SIG-M5 treated with dmso at 0.1 percent for 504 hours (cell line): ENCODE measurements around the gene RPL3.

Source experiments
- DNase-seq: peaks from one replicate; lab custom pipeline; 2025; ENCODE audit not compliant: unreplicated experiment; lab: John Stamatoyannopoulos, UW

The RPL3 gene

GRCh38 chr22:39301108-39301507, 18.3 kb downstream of the RPL3 start:
- DNase-seq = no peak

DNA sequence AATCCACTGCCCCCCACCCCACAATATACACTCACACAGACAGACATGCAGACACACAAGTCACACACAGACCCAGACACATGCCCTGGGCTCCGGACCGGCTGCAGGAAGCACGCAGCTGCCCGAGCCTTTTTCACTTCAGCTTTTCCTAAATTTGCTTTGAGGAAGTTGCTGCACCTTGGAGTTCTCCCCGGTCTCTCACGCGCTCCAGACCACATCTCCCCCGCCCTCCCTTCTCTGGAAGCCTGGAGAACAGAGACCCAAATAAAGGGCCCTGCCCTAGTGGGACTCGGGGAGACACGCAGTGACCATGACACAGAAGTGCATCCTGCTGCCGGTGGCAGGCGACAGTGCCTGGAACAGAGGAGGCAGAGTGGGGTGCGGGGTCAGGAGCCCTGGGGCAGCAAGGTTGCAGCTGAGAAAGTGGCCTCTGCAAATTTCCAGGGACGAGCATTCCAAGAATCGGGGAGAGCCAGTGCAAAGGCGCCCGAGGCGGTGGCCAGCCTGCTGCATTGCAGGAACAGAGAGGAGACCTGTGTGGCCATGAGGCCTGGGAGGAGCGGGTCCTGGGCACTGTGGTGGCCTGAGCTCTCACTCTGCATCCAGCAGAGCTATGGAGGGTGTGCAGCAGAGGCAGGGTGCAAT, 19.1 kb downstream of the RPL3 start:
- DNase-seq = peak; percentile 60

DNA sequence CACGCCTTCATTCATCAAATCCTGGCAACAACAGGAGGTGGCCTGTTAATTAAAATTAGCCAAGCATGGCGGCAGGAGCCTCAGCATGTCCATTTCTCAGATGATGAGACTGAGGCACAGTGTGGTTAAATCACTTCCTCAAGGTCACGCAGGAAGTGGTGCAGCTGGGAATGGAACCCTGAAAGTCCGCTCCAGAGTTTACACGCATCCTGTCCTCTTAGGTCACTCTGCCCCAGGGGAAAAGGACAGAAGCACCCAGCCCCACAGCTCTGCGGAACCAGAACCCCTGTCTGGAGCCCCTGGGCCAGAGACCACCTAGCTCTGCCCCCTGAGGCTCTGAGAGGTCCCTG, 19.6 kb downstream of the RPL3 start:
- DNase-seq = no peak

GRCh38 chr22:39298241-39298987, 21.0 kb downstream of the RPL3 start:
- no peak for DNase-seq

DNA sequence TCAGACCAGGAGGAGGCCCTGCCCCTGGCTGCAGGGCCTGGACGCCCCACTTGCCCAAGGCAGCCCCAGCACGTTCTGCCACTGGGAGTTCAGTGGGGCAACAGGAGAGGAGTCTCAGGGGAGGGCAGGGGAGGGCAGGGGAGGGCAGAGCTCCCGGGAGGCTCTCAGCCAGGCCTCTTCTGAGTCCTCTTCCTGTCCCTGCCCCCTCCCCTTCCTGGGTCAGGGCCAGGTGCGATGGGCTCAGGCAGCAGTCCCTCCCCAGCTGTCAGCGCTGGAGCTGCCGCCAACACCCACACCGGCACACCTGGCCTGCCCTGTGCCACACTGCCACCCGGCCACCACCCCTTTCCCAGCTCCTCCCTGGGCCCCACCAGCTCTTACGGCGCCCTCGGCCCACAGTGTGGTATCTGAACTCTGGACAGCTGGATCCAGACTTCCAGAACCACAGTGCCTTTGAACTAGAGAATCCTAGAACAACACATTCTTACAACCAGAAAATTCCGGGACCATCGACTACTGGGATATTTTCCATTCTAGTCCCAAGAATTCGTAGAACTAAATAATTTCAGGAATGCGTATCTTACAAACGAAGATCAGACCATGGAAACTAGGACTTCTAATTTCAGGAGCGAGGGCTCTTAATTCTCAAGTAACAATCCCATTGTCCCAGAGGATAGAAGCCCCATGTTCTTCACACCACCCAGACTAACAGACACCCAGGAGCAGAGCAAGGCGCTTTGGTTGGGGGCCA, 21.8 kb downstream of the RPL3 start:
- DNase-seq = no peak

GRCh38 chr22:39296981-39297489, 22.4 kb downstream of the RPL3 start:
- no peak for DNase-seq

DNA sequence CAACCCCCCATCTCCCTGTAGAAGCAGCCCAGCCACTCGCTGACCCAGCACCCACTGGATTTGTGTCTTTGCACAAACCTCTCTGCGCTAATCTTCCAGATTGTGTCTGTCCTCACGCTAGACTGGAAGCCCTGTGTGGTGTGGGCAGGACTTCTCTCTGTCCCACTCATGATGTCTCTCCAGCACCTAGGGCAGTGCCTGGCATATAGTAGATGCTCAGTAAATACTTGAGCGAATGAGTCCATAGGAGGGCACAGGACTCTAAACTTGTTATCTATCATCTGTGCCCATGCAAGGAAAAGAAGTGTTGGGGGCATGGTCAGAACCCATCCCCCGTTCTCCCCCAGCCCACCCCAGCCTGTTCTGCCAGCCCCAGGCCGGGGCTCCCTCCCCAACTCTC, 22.9 kb downstream of the RPL3 start:
- no peak for DNase-seq

DNA sequence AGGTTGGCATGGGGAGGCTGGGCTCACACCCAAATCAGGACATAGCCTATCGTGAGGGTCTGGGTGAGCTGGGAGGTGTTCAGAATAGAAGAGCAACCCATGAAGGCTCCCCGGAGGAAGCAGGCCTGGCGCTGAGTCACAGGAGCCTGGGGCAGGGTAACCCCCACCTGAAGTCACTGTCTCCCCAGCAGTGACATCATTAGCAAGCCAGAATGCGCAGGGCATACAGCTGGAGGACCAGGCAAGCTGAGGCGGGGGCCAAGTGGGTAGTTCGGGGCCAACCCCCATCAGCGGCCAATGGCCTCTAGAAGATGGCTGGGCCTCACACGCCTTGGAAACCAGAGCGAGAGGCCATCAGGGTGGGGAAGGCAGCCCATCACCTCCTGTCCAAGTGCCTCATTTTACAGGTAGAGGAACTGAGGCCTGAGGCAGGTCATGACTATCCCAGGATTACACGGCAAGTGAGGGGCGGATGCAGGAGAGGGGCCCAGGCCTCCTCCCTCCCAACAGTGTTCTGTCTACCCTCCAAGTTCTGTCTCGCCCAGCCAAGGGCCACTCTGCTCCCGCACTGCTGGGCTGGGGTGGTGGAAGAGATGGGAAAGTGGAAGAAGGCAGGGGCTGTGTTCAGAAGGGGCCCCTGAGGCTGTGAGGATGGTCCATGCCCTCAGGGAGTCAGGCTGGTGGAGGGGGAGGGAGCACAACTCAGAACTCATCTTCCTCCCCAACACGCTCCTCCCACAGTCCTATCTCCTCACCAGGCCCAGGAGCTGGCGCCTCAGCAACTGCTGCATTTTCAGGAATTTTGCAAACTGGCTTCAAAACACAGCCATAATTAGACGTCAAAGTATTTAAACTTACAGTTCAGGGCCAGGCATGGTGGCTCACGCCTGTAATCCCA, 24.6 kb downstream of the RPL3 start:
- DNase-seq = no peak

DNA sequence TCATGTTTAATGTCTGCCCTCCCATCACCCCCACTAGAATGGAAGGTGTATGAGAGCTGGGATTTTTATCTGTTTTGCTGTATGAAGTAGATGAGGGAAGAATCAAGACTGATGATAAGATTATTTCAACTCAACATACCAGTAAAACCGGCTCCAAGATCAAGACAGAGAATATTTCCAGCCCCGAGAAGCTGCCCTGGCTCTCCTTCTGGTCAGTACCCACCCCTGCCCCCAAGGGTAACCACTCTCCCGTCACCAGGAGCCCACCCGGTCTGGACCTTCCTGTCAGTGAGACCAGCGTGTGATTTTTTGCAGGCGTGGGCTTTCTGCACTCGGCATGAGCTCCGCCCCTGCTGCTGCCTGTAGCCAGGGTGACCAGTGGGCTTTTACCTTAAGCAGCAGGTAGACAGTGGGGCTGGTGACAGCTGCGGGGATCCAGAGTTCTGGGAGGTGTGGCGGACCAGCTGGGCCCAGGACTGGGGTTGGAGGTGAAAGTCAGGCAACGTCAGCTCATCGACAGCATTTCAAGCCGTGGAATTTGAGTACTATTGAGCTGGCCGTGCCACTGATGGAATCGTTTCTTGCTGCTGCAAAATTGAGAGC, 25.6 kb downstream of the RPL3 start:
- DNase-seq = no peak

DNA sequence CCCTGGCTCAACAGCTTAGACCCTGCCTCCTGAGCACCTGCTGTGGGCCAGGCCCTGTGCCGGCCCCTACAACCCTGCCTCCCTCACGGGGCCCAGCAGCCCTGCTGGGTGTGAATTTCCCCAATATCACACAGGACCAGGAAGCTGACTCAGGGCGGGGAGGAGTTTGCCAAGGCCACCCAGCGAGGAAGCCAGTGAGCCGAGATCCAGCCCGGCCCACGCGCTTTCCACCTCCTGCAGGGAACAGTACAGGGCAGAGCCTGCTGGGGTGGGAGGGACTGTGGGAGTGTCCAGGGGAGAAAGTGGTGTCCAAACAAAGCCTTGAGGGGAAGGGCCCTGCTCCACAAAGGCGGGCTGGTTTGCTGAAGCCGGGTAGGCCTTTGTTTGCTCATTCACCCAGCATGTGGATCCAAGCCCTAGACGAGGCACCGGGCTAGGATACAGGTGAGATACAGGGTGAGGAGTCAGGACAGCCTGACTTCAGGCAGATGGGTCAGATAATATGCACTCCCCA, 26.8 kb downstream of the RPL3 start:
- peak; percentile 73 for DNase-seq

GRCh38 chr22:39292031-39292462, 27.4 kb downstream of the RPL3 start:
- no peak for DNase-seq

- no peak for DNase-seq
Measured at GRCh38 chr22:39291523-39291922, 27.9 kb downstream of the RPL3 start.

DNA sequence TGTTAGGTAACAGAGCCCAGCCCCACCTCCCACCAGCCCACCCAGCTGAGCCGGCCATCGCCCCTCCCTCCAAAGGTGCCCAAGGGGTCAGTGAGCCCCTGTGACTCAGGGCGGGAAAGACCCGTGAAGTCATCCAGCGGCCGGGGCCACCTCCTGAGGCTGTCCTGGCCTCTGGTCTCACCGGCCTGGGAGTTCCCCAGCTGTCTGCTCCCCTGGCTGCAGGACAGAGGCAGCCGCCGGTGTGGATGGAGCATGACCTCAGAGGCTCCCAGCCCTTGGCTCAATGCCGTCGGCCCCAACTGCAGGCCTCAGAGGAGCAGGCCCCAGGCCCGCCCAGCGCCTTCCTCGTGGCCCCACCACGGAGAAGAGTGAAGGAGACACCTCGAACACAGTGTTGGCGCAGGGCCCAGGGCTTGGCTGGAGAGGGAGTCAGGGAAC, 28.7 kb downstream of the RPL3 start:
- DNase-seq = no peak

DNA sequence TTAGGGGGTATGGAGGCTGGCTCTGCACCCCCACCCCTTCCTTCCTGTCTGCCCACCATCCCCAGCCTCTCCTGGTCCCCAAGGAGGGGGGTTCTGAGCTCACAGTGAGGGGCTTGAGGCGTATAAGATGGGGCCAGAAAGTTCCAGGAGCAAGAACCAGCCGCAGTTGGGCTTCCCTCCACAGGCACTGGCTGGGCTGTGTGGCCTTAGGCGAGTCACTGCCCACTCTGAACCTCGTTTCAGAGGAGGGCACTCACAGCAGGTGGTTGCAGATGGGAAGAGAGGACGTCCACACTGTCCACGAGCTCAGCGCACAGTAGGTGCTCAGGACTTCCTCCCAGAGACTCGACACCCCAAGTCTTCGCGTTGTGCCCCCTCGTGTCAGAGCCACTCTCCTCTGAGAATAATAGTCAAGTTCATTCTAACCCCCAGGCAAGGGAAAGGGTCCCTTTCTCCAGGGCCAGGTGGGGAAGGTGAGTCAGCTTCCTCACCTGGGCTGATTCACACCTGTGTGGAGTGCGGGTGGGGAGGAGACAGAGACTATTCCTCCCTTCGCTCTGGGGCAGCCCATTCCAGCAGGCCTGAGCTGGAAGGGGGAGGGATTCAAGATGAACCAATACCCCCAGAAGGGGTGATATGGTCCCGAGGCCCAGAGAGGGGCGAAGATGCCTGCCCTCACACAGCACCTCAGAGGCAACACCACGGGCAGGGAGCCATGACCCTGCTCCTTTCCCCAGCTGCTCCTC, 29.3 kb downstream of the RPL3 start:
- no peak for DNase-seq

DNA sequence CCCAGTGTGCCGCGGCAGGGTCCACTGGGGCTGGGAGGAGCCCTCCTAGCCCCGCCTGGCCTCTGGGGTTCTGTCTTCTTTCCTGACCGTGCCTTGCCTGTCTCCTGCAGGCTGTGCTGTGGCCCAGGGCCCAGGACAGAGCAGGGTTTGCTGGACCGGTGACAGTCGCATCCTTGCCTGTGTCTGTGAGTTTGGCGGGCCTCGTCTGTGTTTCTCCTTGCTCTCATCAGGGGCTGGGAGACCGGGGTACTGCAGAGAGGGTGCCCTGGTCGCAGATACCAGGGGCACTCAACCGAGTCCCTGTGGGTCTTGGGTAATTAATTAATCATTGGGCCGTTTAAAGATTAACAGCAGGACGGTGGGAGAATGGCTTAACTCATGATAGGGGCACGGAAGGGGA, 29.9 kb downstream of the RPL3 start:
- DNase-seq = no peak

DNA sequence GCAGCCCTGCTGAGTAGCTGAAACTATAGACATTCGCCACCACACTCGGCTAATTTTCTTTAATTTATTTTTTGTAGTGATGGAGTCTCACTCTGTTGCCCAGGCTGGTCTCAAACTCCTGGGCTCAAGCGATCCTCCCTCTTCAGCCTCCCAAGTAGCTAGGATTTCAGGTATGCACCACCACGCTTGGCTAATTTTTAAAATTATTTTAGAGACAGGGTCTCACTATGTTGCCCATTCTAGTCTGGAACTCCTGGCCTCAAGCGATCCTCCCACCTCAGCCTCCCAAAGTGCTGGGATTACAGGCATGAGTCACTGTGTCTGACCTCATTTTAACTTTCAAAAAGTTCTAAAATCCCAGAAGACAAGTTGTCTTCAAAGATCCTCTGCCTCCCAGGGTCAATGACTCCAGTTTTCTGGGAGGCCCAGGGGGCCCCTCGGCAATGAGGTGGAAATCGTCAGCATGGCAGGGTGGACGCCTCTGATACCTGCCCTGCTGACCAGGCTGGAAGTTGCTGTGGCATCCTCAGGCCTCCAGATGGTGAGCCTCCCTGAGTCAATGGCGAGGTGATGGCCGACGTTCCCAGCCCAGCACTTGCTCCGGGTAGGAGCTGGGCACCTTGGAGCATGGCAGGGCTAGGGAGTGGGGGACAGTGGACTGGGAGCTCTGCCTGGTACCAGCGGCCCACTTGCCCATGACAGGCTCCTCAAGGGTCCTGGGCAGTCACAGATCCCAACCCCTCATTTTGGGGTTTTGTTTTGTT, 31.1 kb downstream of the RPL3 start:
- no peak for DNase-seq

DNA sequence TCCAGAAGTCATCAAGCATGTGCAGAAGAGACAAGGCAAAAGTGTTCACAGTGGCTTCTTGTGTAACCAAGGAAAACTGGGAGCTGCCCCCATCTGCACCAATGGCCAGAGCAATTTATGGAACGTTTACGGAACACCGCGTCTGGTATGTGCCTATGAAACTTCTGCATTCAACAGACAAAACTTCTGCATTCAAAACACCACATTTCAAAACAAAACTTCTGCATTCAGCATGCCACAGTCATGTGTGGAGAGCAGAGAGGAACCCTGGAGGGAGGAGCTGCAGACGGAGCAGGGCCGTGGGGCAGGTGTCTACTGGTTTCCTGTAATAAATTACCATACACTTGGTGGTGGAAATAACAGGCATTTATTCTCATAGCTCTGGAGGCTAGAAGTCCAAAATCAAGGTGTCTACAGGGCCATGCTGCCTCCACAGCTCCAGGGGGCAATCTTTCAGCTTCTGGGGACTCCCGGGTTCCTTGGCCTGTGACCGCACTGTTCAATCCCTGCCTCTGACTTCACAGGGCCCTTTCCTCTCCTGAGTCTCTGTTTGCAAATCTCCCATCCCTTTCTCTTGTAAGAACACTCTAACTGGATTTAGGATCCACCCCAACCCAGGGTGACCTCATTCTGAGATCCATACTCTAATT, 32.2 kb downstream of the RPL3 start:
- peak; percentile 46 for DNase-seq

DNA sequence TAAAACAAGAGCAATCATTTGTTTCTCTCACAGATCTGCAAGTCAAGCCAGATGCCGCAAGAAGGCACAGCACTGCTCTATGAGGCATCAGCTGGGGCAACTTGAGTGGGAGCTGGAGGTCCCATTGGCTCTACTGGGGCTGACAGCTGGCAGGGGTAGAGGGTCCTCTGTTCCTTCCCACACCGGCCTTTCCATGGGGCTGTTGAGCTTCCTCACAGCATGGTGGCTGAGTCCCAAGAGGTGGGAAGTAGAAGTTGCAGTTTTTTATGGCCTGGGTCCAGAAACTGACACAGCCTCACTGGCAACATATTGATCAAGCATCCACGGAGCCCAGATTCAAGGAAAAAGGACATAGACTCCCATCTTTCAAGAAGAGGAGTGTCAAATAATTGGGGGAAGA, 34.4 kb downstream of the RPL3 start:
- no peak for DNase-seq
